HepG2 (cell line): ENCODE data around the gene ARL2. TPM values are rescaled to one million over a fixed set of nuclear protein-coding genes. Genes with fewer than 3 reads are reported as not detected.
A peak's percentile ranks its signal among the peaks of the same experiment; 100 is the strongest.

Experiments
- ARID3A ChIP-seq: IDR thresholded peaks from 2 replicates; pipeline ENCODE4 v1.6.1; 2012; ENCODE audit warnings: low read depth, low read length, improper control_type of control experiment
- ASH2L ChIP-seq: fragments of 300-600, 200-600 bp; sonication (generic); IDR thresholded peaks from 2 replicates; pipeline ENCODE4 v1.7.0; 2017; ENCODE audit warnings: low read depth, mild to moderate bottlenecking, moderate library complexity, mixed read lengths, low read length; ENCODE audit not compliant: insufficient read length
- ATM ChIP-seq: fragments of 450-650 bp; IDR thresholded peaks from 2 replicates; pipeline ENCODE4 v1.7.1; 2017; ENCODE audit warnings: mild to moderate bottlenecking, borderline replicate concordance
- BATF2 ChIP-seq: sonication (generic); formaldehyde crosslinking; IDR thresholded peaks from 2 replicates; pipeline ENCODE4 v1.8.0; 2022; ENCODE audit warnings: mild to moderate bottlenecking, missing genetic modification reagents, moderate library complexity
- BRCA1 ChIP-seq: sonication (generic); formaldehyde crosslinking; IDR thresholded peaks from 2 replicates; pipeline ENCODE4 v1.4.0; 2020; ENCODE audit warnings: missing genetic modification reagents
- CTCF ChIP-seq: sonication (generic); formaldehyde crosslinking; IDR thresholded peaks from 2 replicates; pipeline ENCODE4 v1.5.0; 2020; ENCODE audit warnings: mild to moderate bottlenecking, missing genetic modification reagents, moderate library complexity
- HNF4A ChIP-seq: sonication (generic); formaldehyde crosslinking; IDR thresholded peaks from 2 replicates; pipeline ENCODE4 v1.4.0; 2020; ENCODE audit warnings: missing genetic modification reagents
- HOXA3 ChIP-seq: sonication (generic); formaldehyde crosslinking; IDR thresholded peaks from 2 replicates; pipeline ENCODE4 v1.5.0; 2020; ENCODE audit warnings: missing genetic modification reagents
- MAFF ChIP-seq: IDR thresholded peaks from 2 replicates; pipeline ENCODE4 v1.6.1; 2011; ENCODE audit warnings: low read depth, low read length, improper control_type of control experiment
- MAX ChIP-seq: IDR thresholded peaks from 2 replicates; pipeline ENCODE4 v1.6.1; 2012; ENCODE audit warnings: inconsistent platforms
- MTA3 ChIP-seq: sonication (generic); formaldehyde crosslinking; IDR thresholded peaks from 2 replicates; pipeline ENCODE4 v1.4.0; 2020; ENCODE audit warnings: missing genetic modification reagents
- NCOA1 ChIP-seq: sonication (generic); formaldehyde crosslinking; IDR thresholded peaks from 2 replicates; pipeline ENCODE4 v1.9.0; 2021; ENCODE audit warnings: missing genetic modification reagents
- NCOA2 ChIP-seq: sonication (generic); formaldehyde crosslinking; IDR thresholded peaks from 2 replicates; pipeline ENCODE4 v1.8.0; 2022; ENCODE audit warnings: inconsistent platforms
- NFE2 ChIP-seq: sonication (generic); formaldehyde crosslinking; IDR thresholded peaks from 2 replicates; pipeline ENCODE4 v1.4.0; 2020; ENCODE audit warnings: missing genetic modification reagents
- NR2F1 ChIP-seq, 2 experiments: fragments of 450-650 bp in 1 of 2; formaldehyde crosslinking in 1 of 2; IDR thresholded peaks; 2 replicates each; pipeline versions ENCODE4 v1.5.0 to v1.6.1; 2016 to 2020; ENCODE audit warnings: mild to moderate bottlenecking in 1 of 2, missing compliant biosample characterization in 1 of 2, missing genetic modification reagents in 1 of 2, moderate library complexity in 1 of 2
- PAWR ChIP-seq: sonication (generic); formaldehyde crosslinking; IDR thresholded peaks from 2 replicates; pipeline ENCODE4 v1.4.0; 2020; ENCODE audit warnings: missing genetic modification reagents, mild to moderate bottlenecking, borderline replicate concordance
- SMAD3 ChIP-seq: sonication (generic); formaldehyde crosslinking; IDR thresholded peaks from 2 replicates; pipeline ENCODE4 v1.4.0; 2020; ENCODE audit warnings: missing genetic modification reagents
- TMF1 ChIP-seq: sonication (generic); formaldehyde crosslinking; IDR thresholded peaks from 2 replicates; pipeline ENCODE4 v1.8.1; 2022; ENCODE audit warnings: low read depth, missing genetic modification reagents
- USF2 ChIP-seq, 2 experiments: sonication (generic) in 1 of 2; formaldehyde crosslinking in 1 of 2; IDR thresholded peaks; 2 replicates each; pipeline versions ENCODE4 v1.5.1 to v1.6.1; 2011 to 2020; ENCODE audit warnings: borderline replicate concordance in 1 of 2, low read depth in 1 of 2, low read length in 1 of 2, mild to moderate bottlenecking in 1 of 2, missing genetic modification reagents in 1 of 2, moderate library complexity in 1 of 2
- ZC3H13 ChIP-seq: sonication (generic); formaldehyde crosslinking; IDR thresholded peaks from 2 replicates; pipeline ENCODE4 v1.8.1; 2023; ENCODE audit warnings: mild to moderate bottlenecking, missing genetic modification reagents, moderate library complexity
- ZNF343 ChIP-seq: sonication (generic); formaldehyde crosslinking; IDR thresholded peaks from 2 replicates; pipeline ENCODE4 v1.4.0; 2020; ENCODE audit warnings: mild to moderate bottlenecking, missing genetic modification reagents
- ZNF510 ChIP-seq: sonication (generic); formaldehyde crosslinking; IDR thresholded peaks from 2 replicates; pipeline ENCODE4 v1.4.0; 2020; ENCODE audit warnings: low read depth, mild to moderate bottlenecking, missing genetic modification reagents
- ZNF749 ChIP-seq: sonication (generic); formaldehyde crosslinking; IDR thresholded peaks from 2 replicates; pipeline ENCODE4 v1.8.0; 2022; ENCODE audit warnings: mild to moderate bottlenecking, missing genetic modification reagents, moderate library complexity, borderline replicate concordance
- polyA plus RNA-seq, 8 experiments: library from polyadenylated mRNA; depleted of rRNA in 3 of 8; stranded (reverse) in 7 of 8; unstranded in 1 of 8; fragments of >200 nt; fragmentation: Illumina TruSeq in 4 of 8; extraction: Trizol in 4 of 8; gene quantifications; 2 replicates each; pipeline versions ENCODE4 v1.2.1 to v1.2.3, GENCODE V29; 2011 to 2016; ENCODE audit warnings: low read depth in 4 of 8, missing spikeins in 1 of 8, mixed read lengths in 1 of 8; ENCODE audit not compliant: insufficient read depth in 1 of 8
- total RNA-seq, 5 experiments: library from RNA; depleted of rRNA; stranded (reverse); fragments of >200 nt; fragmentation: Illumina TruSeq; extraction: Trizol; gene quantifications; 2 replicates each; pipeline ENCODE4 v1.2.3, GENCODE V29; 2016; ENCODE audit warnings: low read depth in 1 of 5

Gene ARL2
- total and polyA plus RNA-seq, 2 of the 13 experiments (the other 11 are each of a cell fraction or from before 2014, with no cell fraction given): 82.9 to 84.4 TPM

GRCh38 chr11:65019824-65020223, 5.9 kb downstream of the ARL2 start (continued):
- no peak for TF ChIP-seq ASH2L
- TF ChIP-seq SMAD3 (CRISPR knock-in tag): 0 out of 2 replicates have a peak, but pooled peaks have one; percentile 43
- TF ChIP-seq NCOA2 (CRISPR knock-in tag): peak; percentile 35; the same call in 1 of the 2 replicates
- TF ChIP-seq TMF1 (CRISPR knock-in tag): no peak
- TF ChIP-seq MAX: peak; percentile 38; the same call in 1 of the 2 replicates
- TF ChIP-seq NCOA1 (CRISPR knock-in tag): no peak
- no peak for TF ChIP-seq MTA3 (CRISPR knock-in tag)
- TF ChIP-seq HOXA3 (CRISPR knock-in tag): 0 out of 2 replicates have a peak, but pooled peaks have one; percentile 21
- TF ChIP-seq NFE2: no peak
- TF ChIP-seq BATF2 (CRISPR knock-in tag): no peak
- TF ChIP-seq USF2 (IDR thresholded peaks at IDR 0.05; ENCODE audit: low read depth, low read length): no peak
- no peak for TF ChIP-seq USF2 (CRISPR knock-in tag; IDR thresholded peaks at IDR 0.05; ENCODE audit: borderline replicate concordance)
- no peak for TF ChIP-seq ARID3A
- no peak for TF ChIP-seq ATM
- no peak for TF ChIP-seq ZNF749 (CRISPR knock-in tag)
- no peak for TF ChIP-seq ZC3H13
- no peak for TF ChIP-seq MAFF
- TF ChIP-seq NR2F1 (CRISPR knock-in tag; IDR thresholded peaks at IDR 0.05): peak in 1 of 2 experiments; percentile 39; a peak in 1 of 4 replicates
- peak; percentile 82 for TF ChIP-seq HNF4A (CRISPR knock-in tag)
- TF ChIP-seq CTCF (CRISPR knock-in tag): 0 out of 2 replicates have a peak, but pooled peaks have one; percentile 4
- no peak for TF ChIP-seq ZNF343 (CRISPR knock-in tag)
- no peak for TF ChIP-seq BRCA1 (CRISPR knock-in tag)
- no peak for TF ChIP-seq PAWR (CRISPR knock-in tag)
- TF ChIP-seq ZNF510 (CRISPR knock-in tag): no peak
